ENCODE data around the gene PRR18. TPM values are rescaled to one million over a fixed set of nuclear protein-coding genes. Genes with fewer than 3 reads are reported as not detected.

Gene PRR18
- total and polyA plus RNA-seq, 2 of the 8 experiments (the other 6 are each of a cell fraction or from before 2014, with no cell fraction given), result 0.08 to 0.19 TPM

DNA sequence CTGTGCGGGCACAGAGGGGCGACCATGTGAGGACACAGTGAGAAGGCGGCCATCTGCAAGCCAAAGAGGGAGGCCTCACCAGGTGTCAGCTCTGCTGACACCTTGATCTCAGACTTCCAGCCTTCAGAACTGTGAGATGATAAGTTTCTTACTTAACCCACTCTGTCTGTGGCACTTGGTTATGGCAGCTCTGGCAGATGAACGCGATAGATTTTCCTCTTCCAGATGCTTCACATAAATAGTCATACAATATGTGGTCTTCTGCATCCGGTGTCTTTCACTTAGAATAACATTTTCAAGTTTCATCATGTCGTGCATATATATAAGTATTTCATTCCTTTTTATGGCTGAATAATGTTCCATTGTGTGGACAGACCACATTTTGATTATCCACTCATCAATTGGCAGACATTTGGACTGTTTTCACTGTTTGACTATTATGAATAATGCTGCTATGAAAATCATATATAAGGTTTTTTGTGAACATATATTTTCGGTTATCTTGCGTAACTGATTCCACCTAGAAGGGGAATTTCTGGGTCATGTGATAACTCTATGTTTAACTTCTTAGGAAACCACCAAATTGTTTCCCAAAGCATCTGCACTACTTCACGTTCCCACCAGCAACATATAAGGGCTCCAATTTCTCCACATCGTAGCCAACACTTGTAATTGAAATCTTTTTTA, 30.2 kb downstream of the PRR18 start:
- no peak overlapping the region for H3K4me3 ChIP-seq (ENCODE audit: extremely low read depth in 1 of 4, insufficient read depth in 2 of 4, low read depth in 3 of 4, low read length in 4 of 4)
- no peak overlapping the region for H3K4me2 ChIP-seq (ENCODE audit: insufficient read depth in 1 of 2, low read depth in 2 of 2, low read length in 2 of 2)
- no peaks in the 10 kb centered on the region; a peak in 1 of 4 replicates for H3K79me2 ChIP-seq (ENCODE audit: control insufficient read depth in 1 of 2, insufficient read depth in 2 of 2, low read length in 2 of 2)
- H2BK12ac ChIP-seq (ENCODE audit: low read depth, low read length), result no peak overlapping the region
- H3K9ac ChIP-seq (replicated peaks in 1 of 4; ENCODE audit: extremely low read depth in 1 of 4, low read depth in 3 of 4, low read length in 3 of 4), result no peak overlapping the region
- no peak overlapping the region for H2BK15ac ChIP-seq (ENCODE audit: low read length)
- peaks cover 0 to 8% (median 0%) of the 10 kb centered on the region in 4 experiments; a peak in 3 of 7 replicates for H3K27me3 ChIP-seq (replicated peaks in 1 of 4; ENCODE audit: control insufficient read depth in 3 of 4, extremely low read depth in 1 of 4, insufficient read depth in 3 of 4, low read length in 3 of 4)
- FAIRE-seq, result no peak
- ChIA-PET CTCF (ENCODE audit: partially characterized antibody) (interaction anchor here (0.7 to 5.1 kb wide), 6 partner anchors 9 to 165 kb away, joined by 3 to 64 read pairs (median 4); no protein-coding TSS in a partner anchor), POLR2A (ENCODE audit: partially characterized antibody) (interaction anchor here (0.7 kb wide), 1 partner anchor 56 kb away, joined by 3 read pairs; no protein-coding TSS in a partner anchor)
- no peak overlapping the region for H3K18ac ChIP-seq (ENCODE audit: extremely low read depth, low read length)
- H4K20me1 ChIP-seq (replicated peaks in 1 of 2; ENCODE audit: control insufficient read depth in 1 of 2, insufficient read depth in 2 of 2, low read length in 2 of 2), result peaks cover 0 to 3% of the 10 kb centered on the region in 2 experiments
- no peak overlapping the region for H3K4ac ChIP-seq (replicated peaks; ENCODE audit: insufficient read length, low read depth, low read length)
- TF ChIP-seq JUND (IDR thresholded peaks at IDR 0.05; ENCODE audit: low read length) (no peak), SRF (IDR thresholded peaks at IDR 0.05; ENCODE audit: low read depth, low read length) (no peak), EZH2 (IDR thresholded peaks at IDR 0.05; ENCODE audit: low read depth, low read length, severe bottlenecking) (no peak), SP2 (IDR thresholded peaks at IDR 0.05; ENCODE audit: low read length) (no peak), CTBP2 (IDR thresholded peaks at IDR 0.05; ENCODE audit: borderline replicate concordance, insufficient read depth, insufficient read length, low read length) (no peak), CHD2 (IDR thresholded peaks at IDR 0.05; ENCODE audit: low read length) (no peak), GTF2F1 (IDR thresholded peaks at IDR 0.05; ENCODE audit: borderline replicate concordance, low read depth, low read length) (no peak)
- no peaks in the 10 kb centered on the region for H3K4me1 ChIP-seq (replicated peaks in 1 of 4; ENCODE audit: control insufficient read depth in 3 of 4, insufficient read depth in 4 of 4, low read length in 3 of 4)
- no peak overlapping the region for H4K5ac ChIP-seq (ENCODE audit: insufficient read length, low read depth, low read length)
- H3K23me2 ChIP-seq (ENCODE audit: low read depth, low read length), result no peaks in the 10 kb centered on the region
- H3K79me1 ChIP-seq (ENCODE audit: low read depth, low read length), result no peaks in the 10 kb centered on the region
- H2BK5ac ChIP-seq (ENCODE audit: low read depth, low read length), result no peak overlapping the region
- H2AFZ ChIP-seq (ENCODE audit: low read length), result no peak overlapping the region
- WGBS, 2 experiments (ENCODE audit: extremely low coverage in 1 of 2, insufficient coverage in 1 of 2, insufficient read length in 1 of 2, insufficient replicate concordance in 2 of 2, low coverage in 1 of 2, low lambda C conversion rate in 2 of 2, missing lambda C conversion rate in 1 of 2), result 86% methylated on average over 11 of the region's 11 CpGs; no CpG with 5 or more reads in 1 of the 2 experiments
- no peaks in the 10 kb centered on the region for H3K9me3 ChIP-seq (ENCODE audit: insufficient read depth in 2 of 2, low read depth in 1 of 2, low read length in 1 of 2)
- no peak overlapping the region for H4K91ac ChIP-seq (replicated peaks; ENCODE audit: insufficient read length, low read length)
- no peak overlapping the region for H4K8ac ChIP-seq (ENCODE audit: extremely low read depth, insufficient read depth, low read length)
- no peak for DNase-seq (ENCODE audit: low read depth in 1 of 2, low spot score in 2 of 2)
- no peak overlapping the region for H3K56ac ChIP-seq (replicated peaks; ENCODE audit: insufficient read length, low read depth, low read length)
- H3K36me3 ChIP-seq (ENCODE audit: control insufficient read depth in 2 of 4, insufficient read depth in 4 of 4, low read length in 3 of 4), result no peaks in the 10 kb centered on the region
- H2BK120ac ChIP-seq (replicated peaks; ENCODE audit: low read depth, low read length), result no peak overlapping the region
- no peak overlapping the region for H3K23ac ChIP-seq (ENCODE audit: insufficient read length)
- no peak overlapping the region for H2AK5ac ChIP-seq (ENCODE audit: low read depth, low read length)
- no peak overlapping the region for H2BK20ac ChIP-seq (ENCODE audit: low read length)
- H3K14ac ChIP-seq (ENCODE audit: insufficient read length), result no peak overlapping the region
- H3K27ac ChIP-seq (ENCODE audit: low read depth, low read length), result no peak overlapping the region

All from H1 (cell line).